ENCODE data around the gene ZBTB21.

- TF ChIP-seq, protein P1, sequence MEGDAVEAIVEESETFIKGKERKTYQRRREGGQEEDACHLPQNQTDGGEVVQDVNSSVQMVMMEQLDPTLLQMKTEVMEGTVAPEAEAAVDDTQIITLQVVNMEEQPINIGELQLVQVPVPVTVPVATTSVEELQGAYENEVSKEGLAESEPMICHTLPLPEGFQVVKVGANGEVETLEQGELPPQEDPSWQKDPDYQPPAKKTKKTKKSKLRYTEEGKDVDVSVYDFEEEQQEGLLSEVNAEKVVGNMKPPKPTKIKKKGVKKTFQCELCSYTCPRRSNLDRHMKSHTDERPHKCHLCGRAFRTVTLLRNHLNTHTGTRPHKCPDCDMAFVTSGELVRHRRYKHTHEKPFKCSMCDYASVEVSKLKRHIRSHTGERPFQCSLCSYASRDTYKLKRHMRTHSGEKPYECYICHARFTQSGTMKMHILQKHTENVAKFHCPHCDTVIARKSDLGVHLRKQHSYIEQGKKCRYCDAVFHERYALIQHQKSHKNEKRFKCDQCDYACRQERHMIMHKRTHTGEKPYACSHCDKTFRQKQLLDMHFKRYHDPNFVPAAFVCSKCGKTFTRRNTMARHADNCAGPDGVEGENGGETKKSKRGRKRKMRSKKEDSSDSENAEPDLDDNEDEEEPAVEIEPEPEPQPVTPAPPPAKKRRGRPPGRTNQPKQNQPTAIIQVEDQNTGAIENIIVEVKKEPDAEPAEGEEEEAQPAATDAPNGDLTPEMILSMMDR (IDR thresholded peaks at IDR 0.05): no peak
- no peak for TF ChIP-seq POLR2A (IDR thresholded peaks at IDR 0.05)
- no peak for TF ChIP-seq POLR2AphosphoS5 (IDR thresholded peaks at IDR 0.05)
- TF ChIP-seq EP300 (IDR thresholded peaks at IDR 0.05): no peak
These were observed 66.3 kb downstream of the ZBTB21 start for GRCh38 chr21:41943851-41944250.

All from upper lobe of left lung (tissue), 4 donors.